CD4-positive, alpha-beta memory T cell (primary cell): ENCODE data around the gene FHOD3. TPM values are rescaled to one million over a fixed set of nuclear protein-coding genes. Genes with fewer than 3 reads are reported as not detected.
A peak's percentile ranks its signal among the peaks of the same experiment; 100 is the strongest.

ENCODE experiments used
- CTCF ChIA-PET: fragments of 350-600 bp; sonication (Branson Sonifier 250); formaldehyde crosslinking; loops from one replicate; lab custom pipeline; 2021; ENCODE audit warnings: inconsistent platforms; ENCODE audit not compliant: partially characterized antibody; lab: Charles Lee
- POLR2A ChIA-PET: fragments of 350-600 bp; sonication (Branson Sonifier 250); formaldehyde crosslinking; loops from one replicate; lab custom pipeline; 2021; ENCODE audit not compliant: partially characterized antibody; lab: Charles Lee
- DNase-seq, 5 donors: peaks; one replicate each; pipeline versions ENCODE4 v3.0.0 to v3.0.0-alpha.2; 2020 to 2022; ENCODE audit warnings: mixed read lengths in 1 of 5
- H3K27ac ChIP-seq: one replicate; pipeline ENCODE4 v1.7.0; 2013; ENCODE audit warnings: low read depth, low read length
- H3K27me3 ChIP-seq: 2 replicates; pipeline ENCODE4 v1.7.0; 2013; ENCODE audit warnings: mild to moderate bottlenecking, low read length, moderate library complexity; ENCODE audit not compliant: insufficient read depth
- H3K36me3 ChIP-seq: 2 replicates; pipeline ENCODE4 v1.7.0; 2013; ENCODE audit warnings: mild to moderate bottlenecking, low read length, moderate library complexity; ENCODE audit not compliant: insufficient read depth
- H3K4me1 ChIP-seq: 2 replicates; pipeline ENCODE4 v1.7.0; 2013; ENCODE audit warnings: mild to moderate bottlenecking, low read length, moderate library complexity; ENCODE audit not compliant: insufficient read depth
- H3K4me3 ChIP-seq, 2 donors: one replicate each; pipeline ENCODE4 v1.7.0; 2013; ENCODE audit warnings: low read length in 2 of 2, mild to moderate bottlenecking in 1 of 2
- H3K9me3 ChIP-seq, 2 donors: one replicate each; pipeline ENCODE4 v1.7.0; 2013; ENCODE audit warnings: low read length in 2 of 2, control low read depth in 1 of 2; ENCODE audit not compliant: control insufficient read depth in 1 of 2
- H3K27ac Mint-ChIP-seq, 7 donors: one replicate each; pipeline ENCODE4 v1.8.0; 2020 to 2021; ENCODE audit warnings: mixed read lengths in 7 of 7, mild to moderate bottlenecking in 6 of 7, inconsistent platforms in 3 of 7, moderate library complexity in 3 of 7
- H3K27me3 Mint-ChIP-seq, 2 donors: one replicate each; pipeline ENCODE4 v1.8.0; 2020 to 2021; ENCODE audit warnings: mixed read lengths in 2 of 2
- H3K36me3 Mint-ChIP-seq, 2 donors: one replicate each; pipeline ENCODE4 v1.8.0; 2020 to 2021; ENCODE audit warnings: mixed read lengths in 2 of 2, inconsistent platforms in 1 of 2, mild to moderate bottlenecking in 1 of 2
- H3K4me1 Mint-ChIP-seq, 4 donors: one replicate each; pipeline ENCODE4 v1.8.0; 2020 to 2021; ENCODE audit warnings: mixed read lengths in 4 of 4, mild to moderate bottlenecking in 1 of 4
- H3K4me3 Mint-ChIP-seq, 8 donors: one replicate each; pipeline ENCODE4 v1.8.0; 2020 to 2021; ENCODE audit warnings: mixed read lengths in 8 of 8, mild to moderate bottlenecking in 7 of 8, moderate library complexity in 6 of 8, inconsistent platforms in 3 of 8
- H3K9me3 Mint-ChIP-seq, 8 donors: one replicate each; pipeline ENCODE4 v1.8.0; 2020 to 2021; ENCODE audit warnings: mixed read lengths in 8 of 8, mild to moderate bottlenecking in 5 of 8, inconsistent platforms in 3 of 8, moderate library complexity in 1 of 8
- intact Hi-C: fragments of 100-400 bp; cut with micrococcal nuclease; formaldehyde crosslinking; loops from one replicate; pipeline ENCODE4 v1.15.1; 2023
- polyA plus RNA-seq, 2 donors: library from polyadenylated mRNA; unstranded; fragments of 300-500 nt; fragmentation: Illumina TruSeq; gene quantifications; one replicate each; pipeline ENCODE4 v1.2.3, GENCODE V29; 2021
- total RNA-seq, 2 experiments: library from RNA; stranded (reverse); gene quantifications; one replicate each; pipeline ENCODE4 v1.2.3, GENCODE V29; 2021

The FHOD3 gene
- total and polyA plus RNA-seq, 4 experiments from 2014 or later: not detected

DNA sequence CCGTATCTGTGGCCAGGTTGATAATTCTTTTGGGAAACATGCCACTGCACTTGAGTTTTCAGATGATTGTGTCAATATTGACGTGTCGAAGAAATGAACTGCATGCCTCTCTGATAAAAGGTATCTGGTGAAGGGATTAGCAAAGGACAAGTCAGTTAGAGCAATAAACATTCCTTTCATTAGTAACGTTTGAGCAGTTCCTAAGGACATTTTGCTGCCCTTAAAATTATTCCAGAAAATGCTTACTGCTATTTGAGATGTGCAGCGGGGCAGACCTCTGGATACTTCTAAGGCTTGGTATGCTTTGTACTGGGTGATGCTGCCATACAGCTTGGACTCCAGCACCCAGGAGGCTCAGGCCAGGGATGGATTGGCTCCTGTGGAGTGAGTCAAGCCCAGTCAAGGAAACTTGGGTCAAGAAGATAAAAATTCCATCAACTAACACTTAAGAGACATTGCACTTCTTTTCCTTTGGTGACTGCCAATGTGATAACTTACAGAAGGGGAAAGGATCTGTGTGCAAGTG, 166.7 kb downstream of the FHOD3 start:
- ChIA-PET CTCF (no interaction called here), POLR2A (no interaction called here)
- Mint-ChIP-seq H3K9me3 (peaks cover 0 to 1% (median 0%) of the 10 kb centered on the region in 8 donors), H3K4me1 (no peaks in the 10 kb centered on the region), H3K36me3 (no peaks in the 10 kb centered on the region), H3K4me3 (no peak overlapping the region), H3K27ac (peak overlapping the region in 1 of 7 donors; percentile 74), H3K27me3 (peaks cover 0 to 3% of the 10 kb centered on the region in 2 donors)
- no peaks in the 10 kb centered on the region for H3K9me3 ChIP-seq
- no peak overlapping the region for H3K4me3 ChIP-seq
- H3K36me3 ChIP-seq: no peaks in the 10 kb centered on the region
- intact Hi-C loops: no loop called here
- H3K4me1 ChIP-seq: no peaks in the 10 kb centered on the region
- DNase-seq: no peak
- H3K27ac ChIP-seq: no peak overlapping the region
- H3K27me3 ChIP-seq: no peaks in the 10 kb centered on the region

DNA sequence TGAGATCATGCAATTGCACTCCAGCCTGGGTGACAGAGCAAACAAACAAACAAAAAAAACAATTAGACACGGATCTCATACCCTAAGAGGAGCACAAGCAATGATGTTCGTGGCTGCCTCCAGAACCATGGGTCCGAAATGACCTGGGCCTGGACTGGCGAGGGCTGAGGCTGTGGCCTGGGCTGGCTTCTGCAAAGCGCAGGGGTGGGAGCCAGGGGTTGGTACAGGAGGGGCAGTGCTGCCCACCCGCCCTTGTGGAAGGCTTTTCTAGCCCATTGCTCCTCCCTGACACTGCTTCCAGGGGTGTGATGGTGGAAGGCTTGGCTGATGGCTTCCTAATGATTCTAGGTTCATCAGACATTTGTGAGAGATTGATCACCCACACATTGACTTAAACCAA, 167.8 kb downstream of the FHOD3 start:
- Mint-ChIP-seq H3K4me3 (no peak overlapping the region), H3K27ac (peak overlapping the region in 1 of 7 donors; percentile 26), H3K9me3 (peaks cover 0 to 1% (median 0%) of the 10 kb centered on the region in 8 donors), H3K36me3 (no peaks in the 10 kb centered on the region), H3K4me1 (no peaks in the 10 kb centered on the region), H3K27me3 (peaks cover 0 to 3% of the 10 kb centered on the region in 2 donors)
- H3K9me3 ChIP-seq: no peaks in the 10 kb centered on the region
- H3K36me3 ChIP-seq: no peaks in the 10 kb centered on the region
- no peak overlapping the region for H3K4me3 ChIP-seq
- H3K4me1 ChIP-seq: no peaks in the 10 kb centered on the region
- DNase-seq: no peak
- ChIA-PET POLR2A (no interaction called here), CTCF (no interaction called here)
- intact Hi-C loops: no loop called here
- no peaks in the 10 kb centered on the region for H3K27me3 ChIP-seq
- no peak overlapping the region for H3K27ac ChIP-seq

DNA sequence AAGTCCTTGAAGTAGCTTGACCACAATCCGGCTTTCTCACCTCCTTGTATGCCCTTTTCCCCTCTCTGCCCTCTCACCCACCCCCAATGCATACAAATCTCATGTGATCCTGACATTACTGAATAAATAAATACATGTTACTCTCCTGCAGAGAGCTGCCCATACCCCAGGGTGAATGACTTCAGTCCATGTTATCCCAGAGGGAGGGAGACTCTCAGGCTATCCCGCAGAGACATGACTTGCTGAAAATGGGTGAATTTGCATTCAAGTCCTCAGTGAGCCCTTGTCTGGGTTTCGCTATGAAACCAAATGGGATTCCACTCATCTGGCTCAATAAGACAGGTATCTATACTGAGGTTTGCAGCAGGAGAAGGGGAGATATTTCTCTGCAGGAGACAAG, 168.5 kb downstream of the FHOD3 start:
- CTCF ChIA-PET: no interaction called here

GRCh38 chr18:36467614-36468013, 170.1 kb downstream of the FHOD3 start:
- no peak for DNase-seq
- intact Hi-C loops: no loop called here
- Mint-ChIP-seq H3K4me3 (no peak overlapping the region), H3K27ac (no peak overlapping the region), H3K27me3 (peaks cover 0 to 3% of the 10 kb centered on the region in 2 donors), H3K36me3 (no peaks in the 10 kb centered on the region), H3K4me1 (no peaks in the 10 kb centered on the region), H3K9me3 (peaks cover 0 to 2% (median 0%) of the 10 kb centered on the region in 8 donors)
- Histone ChIP-seq H3K4me3 (no peak overlapping the region), H3K4me1 (no peaks in the 10 kb centered on the region), H3K36me3 (no peaks in the 10 kb centered on the region), H3K9me3 (no peaks in the 10 kb centered on the region), H3K27ac (no peak overlapping the region), H3K27me3 (no peaks in the 10 kb centered on the region)
- POLR2A ChIA-PET: no interaction called here
- CTCF ChIA-PET: no interaction called here

More for the DNA sequence above, 168.5 kb downstream of the FHOD3 start:
- Histone ChIP-seq H3K36me3 (no peaks in the 10 kb centered on the region), H3K27ac (no peak overlapping the region), H3K4me3 (no peak overlapping the region), H3K27me3 (no peaks in the 10 kb centered on the region), H3K9me3 (no peaks in the 10 kb centered on the region), H3K4me1 (no peaks in the 10 kb centered on the region)
- Mint-ChIP-seq H3K4me3 (no peak overlapping the region), H3K9me3 (peaks cover 0 to 1% (median 0%) of the 10 kb centered on the region in 8 donors), H3K36me3 (no peaks in the 10 kb centered on the region), H3K4me1 (no peaks in the 10 kb centered on the region), H3K27me3 (peaks cover 0 to 3% of the 10 kb centered on the region in 2 donors), H3K27ac (peak overlapping the region in 1 of 7 donors; percentile 26)
- POLR2A ChIA-PET: no interaction called here
- DNase-seq: no peak
- intact Hi-C loops: no loop called here

DNA sequence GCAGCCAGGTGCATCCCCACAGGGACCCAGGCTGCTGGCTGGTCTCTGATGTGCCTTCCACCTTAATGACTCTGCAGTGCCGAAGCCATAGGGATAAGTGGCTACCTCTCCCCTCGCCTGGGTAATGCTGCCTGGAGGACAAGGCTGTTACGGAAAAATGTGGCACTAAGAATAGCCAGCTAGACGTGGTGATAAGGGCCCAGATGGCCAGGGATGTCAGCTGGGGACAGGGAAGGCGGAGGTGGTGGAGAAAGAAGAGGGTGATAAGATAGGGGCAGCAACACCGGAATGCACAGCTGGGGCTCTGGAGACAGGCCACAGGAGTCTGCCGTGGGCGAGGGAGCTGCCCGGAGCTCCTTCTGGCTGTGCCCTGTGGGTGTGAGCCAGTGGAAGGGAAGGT, 170.6 kb downstream of the FHOD3 start:
- CTCF ChIA-PET: interaction anchor here (1.1 kb wide), 1 partner anchor 40 kb away, joined by 3 read pairs; no protein-coding TSS in a partner anchor
- no peak for DNase-seq
- no peaks in the 10 kb centered on the region for H3K36me3 ChIP-seq
- no peaks in the 10 kb centered on the region for H3K9me3 ChIP-seq
- Mint-ChIP-seq H3K27ac (no peak overlapping the region), H3K4me1 (no peaks in the 10 kb centered on the region), H3K36me3 (no peaks in the 10 kb centered on the region), H3K4me3 (no peak overlapping the region), H3K9me3 (peaks cover 0 to 2% (median 0%) of the 10 kb centered on the region in 8 donors), H3K27me3 (peaks cover 0 to 3% of the 10 kb centered on the region in 2 donors)
- H3K4me1 ChIP-seq: no peaks in the 10 kb centered on the region
- no peaks in the 10 kb centered on the region for H3K27me3 ChIP-seq
- H3K27ac ChIP-seq: no peak overlapping the region
- no peak overlapping the region for H3K4me3 ChIP-seq
- intact Hi-C loops: no loop called here
- POLR2A ChIA-PET: no interaction called here

- peaks cover 0 to 3% of the 10 kb centered on the region in 2 donors for H3K27me3 Mint-ChIP-seq
- CTCF ChIA-PET: interaction anchor here (1.5 kb wide), 1 partner anchor 26 kb away, joined by 4 read pairs; no protein-coding TSS in a partner anchor
- DNase-seq: no peak
- Histone ChIP-seq H3K9me3 (no peaks in the 10 kb centered on the region), H3K36me3 (no peaks in the 10 kb centered on the region), H3K27me3 (no peaks in the 10 kb centered on the region), H3K4me3 (no peak overlapping the region), H3K4me1 (no peaks in the 10 kb centered on the region), H3K27ac (no peak overlapping the region)
- H3K27ac Mint-ChIP-seq: no peak overlapping the region
- intact Hi-C loops: no loop called here
- no peak overlapping the region for H3K4me3 Mint-ChIP-seq
- H3K4me1 Mint-ChIP-seq: no peaks in the 10 kb centered on the region
- H3K36me3 Mint-ChIP-seq: no peaks in the 10 kb centered on the region
- POLR2A ChIA-PET: no interaction called here
- peaks cover 0 to 2% (median 0%) of the 10 kb centered on the region in 8 donors for H3K9me3 Mint-ChIP-seq
Measured at GRCh38 chr18:36469461-36469860, 171.9 kb downstream of the FHOD3 start.

GRCh38 chr18:36470896-36471295, 173.4 kb downstream of the FHOD3 start:
- ChIA-PET CTCF (no interaction called here), POLR2A (no interaction called here)
- peaks cover 0 to 2% (median 0%) of the 10 kb centered on the region in 8 donors for H3K9me3 Mint-ChIP-seq
- H3K9me3 ChIP-seq: no peaks in the 10 kb centered on the region
- no peaks in the 10 kb centered on the region for H3K36me3 ChIP-seq
- intact Hi-C loops: no loop called here
- H3K4me3 ChIP-seq: no peak overlapping the region
- H3K4me1 Mint-ChIP-seq: no peaks in the 10 kb centered on the region
- H3K27me3 ChIP-seq: no peaks in the 10 kb centered on the region
- no peaks in the 10 kb centered on the region for H3K36me3 Mint-ChIP-seq
- peaks cover 0 to 2% of the 10 kb centered on the region in 2 donors for H3K27me3 Mint-ChIP-seq
- H3K4me1 ChIP-seq: no peaks in the 10 kb centered on the region
- no peak for DNase-seq
- H3K4me3 Mint-ChIP-seq: no peak overlapping the region
- no peak overlapping the region for H3K27ac ChIP-seq
- no peak overlapping the region for H3K27ac Mint-ChIP-seq
